SK-N-SH (cell line): Measurements from ENCODE around the gene PLXDC1. TPM values are rescaled to one million over a fixed set of nuclear protein-coding genes. Genes with fewer than 3 reads are reported as not detected.

ENCODE experiments used
- CTCF ChIA-PET: fragments of 300-600, 350-600 bp; formaldehyde crosslinking; extraction: SDS; loops from one replicate; lab custom pipeline; 2021; lab: Yijun Ruan, JAX
- POLR2A ChIA-PET: fragments of 350-600 bp; sonication (Branson Sonifier 250); formaldehyde crosslinking; extraction: SDS; loops from one replicate; lab custom pipeline; 2020; ENCODE audit warnings: antibody characterized with exemption, inconsistent platforms; lab: Yijun Ruan, JAX
- DNase-seq: peaks from one replicate; pipeline ENCODE4 v3.0.0; 2012
- H2AFZ ChIP-seq: fragments of 200-600 bp; sonication (generic); 2 replicates; pipeline ENCODE4 v1.8.1; 2016; ENCODE audit warnings: antibody characterized with exemption, mild to moderate bottlenecking, low read depth
- H3F3A ChIP-seq: fragments of 200-600 bp; sonication (generic); replicated peaks from 2 replicates; pipeline ENCODE3; 2016; ENCODE audit warnings: antibody characterized with exemption, mild to moderate bottlenecking; ENCODE audit not compliant: insufficient read depth
- H3K27ac ChIP-seq, 2 experiments: fragments of 200-500 bp in 1 of 2; fragments of 200-600 bp in 1 of 2; sonication (Bioruptor generic) in 1 of 2; sonication (generic), shearing (Covaris generic) in 1 of 2; 2 replicates each; pipeline versions ENCODE4 v1.5.1 to v1.6.1; 2014 to 2016; ENCODE audit warnings: low read depth in 2 of 2, inconsistent platforms in 1 of 2, low read length in 1 of 2, mild to moderate bottlenecking in 1 of 2, mixed read lengths in 1 of 2
- H3K27me3 ChIP-seq: fragments of 200-600 bp; sonication (generic), shearing (Covaris generic); 2 replicates; pipeline ENCODE4 v1.6.1; 2016; ENCODE audit warnings: mixed run types; ENCODE audit not compliant: insufficient read depth
- H3K36me3 ChIP-seq, 2 experiments: fragments of 200-500 bp in 1 of 2; fragments of 200-600 bp in 1 of 2; sonication (Bioruptor generic) in 1 of 2; sonication (generic) in 1 of 2; replicated peaks in 1 of 2; 2 replicates each; pipeline versions ENCODE3 to v1.5.1; 2014 to 2016; ENCODE audit warnings: low read length in 1 of 2, mild to moderate bottlenecking in 1 of 2; ENCODE audit not compliant: insufficient read depth in 2 of 2, control insufficient read depth in 1 of 2
- H3K4me1 ChIP-seq, 2 experiments: fragments of 200-500 bp in 1 of 2; fragments of 200-600 bp in 1 of 2; sonication (Bioruptor generic) in 1 of 2; sonication (generic), shearing (Covaris generic) in 1 of 2; 2 replicates each; pipeline versions ENCODE4 v1.5.1 to v1.6.1; 2014 to 2016; ENCODE audit warnings: low read depth in 1 of 2, low read length in 1 of 2, mixed run types in 1 of 2; ENCODE audit not compliant: insufficient read depth in 2 of 2, control insufficient read depth in 1 of 2
- H3K4me2 ChIP-seq: fragments of 200-600 bp; sonication (generic), shearing (Covaris generic); 2 replicates; pipeline ENCODE4 v1.6.1; 2017; ENCODE audit warnings: mixed run types
- H3K4me3 ChIP-seq, 2 experiments: fragments of 200-500 bp in 1 of 2; fragments of 200-600 bp in 1 of 2; sonication (Bioruptor generic) in 1 of 2; sonication (generic), shearing (Covaris generic) in 1 of 2; 2 replicates each; pipeline versions ENCODE4 v1.5.1 to v1.8.1; 2014 to 2016; ENCODE audit warnings: low read depth in 2 of 2, inconsistent platforms in 1 of 2, low read length in 1 of 2, mild to moderate bottlenecking in 1 of 2, mixed read lengths in 1 of 2, moderate library complexity in 1 of 2
- H3K79me2 ChIP-seq: fragments of 200-600 bp; sonication (generic); 2 replicates; pipeline ENCODE4 v1.8.1; 2017; ENCODE audit warnings: mild to moderate bottlenecking; ENCODE audit not compliant: insufficient read depth
- H3K9ac ChIP-seq: fragments of 200-600 bp; sonication (generic); 2 replicates; pipeline ENCODE4 v1.6.1; 2017; ENCODE audit warnings: mixed run types
- H3K9me2 ChIP-seq: fragments of 200-600 bp; sonication (generic); 2 replicates; pipeline ENCODE4 v1.6.1; 2017; ENCODE audit warnings: mixed run types
- H3K9me3 ChIP-seq: fragments of 200-600 bp; sonication (generic); 2 replicates; pipeline ENCODE4 v1.6.1; 2017; ENCODE audit warnings: mixed run types, mild to moderate bottlenecking, moderate library complexity
- H4K20me1 ChIP-seq: fragments of 200-600 bp; sonication (generic); 2 replicates; pipeline ENCODE4 v1.6.1; 2017; ENCODE audit warnings: mild to moderate bottlenecking, mixed run types; ENCODE audit not compliant: insufficient read depth
- ELF1 ChIP-seq: IDR thresholded peaks from 2 replicates; pipeline ENCODE4 v1.4.0; 2012
- FOSL2 ChIP-seq: IDR thresholded peaks from 2 replicates; pipeline ENCODE4 v1.4.0; 2012; ENCODE audit warnings: low read depth, mild to moderate bottlenecking, moderate library complexity, borderline replicate concordance
- GATA2 ChIP-seq: sonication (generic); formaldehyde crosslinking; IDR thresholded peaks from 2 replicates; pipeline ENCODE4 v1.5.0; 2020; ENCODE audit warnings: mild to moderate bottlenecking, missing genetic modification reagents
- MXI1 ChIP-seq: IDR thresholded peaks from 2 replicates; pipeline ENCODE4 v1.6.1; 2012; ENCODE audit warnings: mild to moderate bottlenecking, low read depth, low read length, improper control_type of control experiment
- NFIC ChIP-seq: IDR thresholded peaks from 2 replicates; pipeline ENCODE4 v1.4.0; 2012; ENCODE audit warnings: borderline replicate concordance
- NRF1 ChIP-seq: IDR thresholded peaks from 2 replicates; pipeline ENCODE4 v1.6.1; 2012; ENCODE audit warnings: low read depth, mild to moderate bottlenecking, low read length
- RAD21 ChIP-seq: IDR thresholded peaks from 2 replicates; pipeline ENCODE4 v1.6.1; 2012; ENCODE audit warnings: mild to moderate bottlenecking, low read length
- RCOR1 ChIP-seq: fragments of 150-350 bp; IDR thresholded peaks from 2 replicates; pipeline ENCODE4 v1.6.1; 2017; ENCODE audit warnings: antibody characterized with exemption, low read length
- REST ChIP-seq: IDR thresholded peaks from 2 replicates; pipeline ENCODE4 v1.6.1; 2012; ENCODE audit warnings: mild to moderate bottlenecking, low read depth, low read length, moderate library complexity
- RXRA ChIP-seq: IDR thresholded peaks from 2 replicates; pipeline ENCODE4 v1.4.0; 2012; ENCODE audit warnings: low read depth, mild to moderate bottlenecking, borderline replicate concordance
- SMC3 ChIP-seq: IDR thresholded peaks from 2 replicates; pipeline ENCODE4 v1.6.1; 2012; ENCODE audit warnings: low read depth, low read length, improper control_type of control experiment
- TCF12 ChIP-seq: IDR thresholded peaks from 2 replicates; pipeline ENCODE4 v1.4.0; 2012
- WGBS: methylation state at CpG from one replicate; pipeline ENCODE4 v1.1.6; 2017; ENCODE audit warnings: low lambda C conversion rate; 5-methylcytosine and 5-hydroxymethylcytosine counted together
- polyA plus RNA-seq, 3 experiments: library from polyadenylated mRNA; depleted of rRNA; stranded (reverse); fragments of >200 nt; gene quantifications; 2 replicates each; pipeline ENCODE4 v1.2.3, GENCODE V29; 2012

Gene PLXDC1
- polyA plus RNA-seq, 1 of the 3 experiments (the other 2 are of a cell fraction): 1.5 TPM

GRCh38 chr17:39134878-39135277 is 16.6 kb downstream of the PLXDC1 start:
- Histone ChIP-seq H3K4me2 (no peak overlapping the region), H4K20me1 (no peaks in the 10 kb centered on the region), H3K4me3 (no peak overlapping the region), H3K9me2 (no peaks in the 10 kb centered on the region), H3K79me2 (no peaks in the 10 kb centered on the region), H3K9me3 (no peaks in the 10 kb centered on the region), H3K27me3 (no peaks in the 10 kb centered on the region), H3F3A (no peaks in the 10 kb centered on the region), H3K9ac (no peak overlapping the region), H2AFZ (no peak overlapping the region), H3K36me3 (no peaks in the 10 kb centered on the region), H3K27ac (no peak overlapping the region), H3K4me1 (peaks cover 0 to 3% of the 10 kb centered on the region in 2 experiments; a peak in 1 of 4 replicates)
- TF ChIP-seq SMC3 (no peak), MXI1 (no peak), RXRA (no peak), NRF1 (no peak), TCF12 (no peak), NFIC (no peak), GATA2 (no peak), ELF1 (no peak)
- ChIA-PET POLR2A (interaction anchor here (0.6 kb wide), 1 partner anchor 15 kb away, joined by 4 read pairs; no protein-coding TSS in a partner anchor), CTCF (interaction anchor here (1.5 kb wide), 1 partner anchor 152 kb away, joined by 5 read pairs; no protein-coding TSS in a partner anchor)
- no peak for DNase-seq
- 74% methylated on average over 6 of the region's 6 CpGs for WGBS

GRCh38 chr17:39132192-39132610 is 19.2 kb downstream of the PLXDC1 start:
- H3K36me3 ChIP-seq: no peaks in the 10 kb centered on the region
- no peak overlapping the region for H3K9ac ChIP-seq
- no peaks in the 10 kb centered on the region for H3K4me1 ChIP-seq
- no peaks in the 10 kb centered on the region for H3F3A ChIP-seq
- no peak overlapping the region for H3K27ac ChIP-seq
- 0 out of 2 replicates have a peak, but pooled peaks have one; percentile 15 for TF ChIP-seq FOSL2
- TF ChIP-seq RCOR1: no peak
- no peaks in the 10 kb centered on the region for H3K9me3 ChIP-seq
- no peak for DNase-seq
- H3K79me2 ChIP-seq: no peaks in the 10 kb centered on the region
- ChIA-PET CTCF (interaction anchor here (0.6 kb wide), 1 partner anchor 13 kb away, joined by 3 read pairs; no protein-coding TSS in a partner anchor), POLR2A (no interaction called here)
- H3K4me3 ChIP-seq: no peak overlapping the region
- H3K4me2 ChIP-seq: no peak overlapping the region
- no peaks in the 10 kb centered on the region for H4K20me1 ChIP-seq
- 86% methylated on average over 7 of the region's 7 CpGs for whole genome bisulfite sequencing
- no peaks in the 10 kb centered on the region for H3K27me3 ChIP-seq
- H3K9me2 ChIP-seq: no peaks in the 10 kb centered on the region
- no peak overlapping the region for H2AFZ ChIP-seq

GRCh38 chr17:39131616-39132015 is 19.8 kb downstream of the PLXDC1 start:
- Histone ChIP-seq H3K4me2 (no peak overlapping the region), H3K4me3 (no peak overlapping the region), H3K27ac (no peak overlapping the region), H4K20me1 (no peaks in the 10 kb centered on the region), H3K36me3 (no peaks in the 10 kb centered on the region), H3K4me1 (no peaks in the 10 kb centered on the region), H3K9ac (no peak overlapping the region)
- TF ChIP-seq REST (no peak), ELF1 (no peak), RXRA (no peak), MXI1 (no peak), RAD21 (no peak)
- TF ChIP-seq, all 33 proteins: peak for 0
- H3K9me3 ChIP-seq: no peaks in the 10 kb centered on the region
- 88% methylated on average over 5 of the region's 6 CpGs for WGBS
- no peak overlapping the region for H2AFZ ChIP-seq
- ChIA-PET CTCF (no interaction called here), POLR2A (interaction anchor here (0.9 kb wide), 1 partner anchor 238 kb away, joined by 5 read pairs; no protein-coding TSS in a partner anchor)
- no peaks in the 10 kb centered on the region for H3K9me2 ChIP-seq
- no peaks in the 10 kb centered on the region for H3F3A ChIP-seq
- DNase-seq: no peak
- H3K27me3 ChIP-seq: no peaks in the 10 kb centered on the region
- no peaks in the 10 kb centered on the region for H3K79me2 ChIP-seq
